GM18909 (cell line): ENCODE data around the gene SNX24.

Experiments used
- ATAC-seq: cut with Tn5 transposase; IDR thresholded peaks from one replicate; pipeline ENCODE4 v1.9.1; 2021; ENCODE audit warnings: mild to moderate bottlenecking; ENCODE audit not compliant: unreplicated experiment, poor library complexity

Gene SNX24

GRCh38 chr5:122999947-123000563, 154.6 kb downstream of the SNX24 start:
- ATAC-seq: peak; percentile 95

GRCh38 chr5:123000731-123001130, 155.3 kb downstream of the SNX24 start:
- no peak for ATAC-seq

- ATAC-seq: no peak
Measured at GRCh38 chr5:123001808-123002207, 156.4 kb downstream of the SNX24 start.

- no peak for ATAC-seq
Measured at GRCh38 chr5:123007182-123007581, 161.8 kb downstream of the SNX24 start.

- ATAC-seq: no peak
Measured at GRCh38 chr5:123007754-123008153, 162.3 kb downstream of the SNX24 start.

GRCh38 chr5:123012321-123012720, 166.9 kb downstream of the SNX24 start:
- no peak for ATAC-seq

GRCh38 chr5:123014689-123015088, 169.3 kb downstream of the SNX24 start:
- no peak for ATAC-seq

GRCh38 chr5:123028222-123028621, 182.8 kb downstream of the SNX24 start:
- ATAC-seq: no peak

- no peak for ATAC-seq
Measured at GRCh38 chr5:123033157-123033671, 187.8 kb downstream of the SNX24 start.

- peak; percentile 49 for ATAC-seq
Measured at GRCh38 chr5:123035360-123035917, 190.0 kb downstream of the SNX24 start.

- peak; percentile 24 for ATAC-seq
Measured at GRCh38 chr5:123035918-123036390, 190.5 kb downstream of the SNX24 start.

- ATAC-seq: peak; percentile 63
Measured at GRCh38 chr5:123036391-123037103, 191.1 kb downstream of the SNX24 start, which contains the start of gene PPIC. PPIC (minus strand) TSS chr5:123036725; CDS start chr5:123036625, 100 bp downstream.

- no peak for ATAC-seq
Measured at GRCh38 chr5:123037104-123037418, 191.6 kb downstream of the SNX24 start.

GRCh38 chr5:123039673-123040072, 194.3 kb downstream of the SNX24 start:
- ATAC-seq: no peak

- no peak for ATAC-seq
Measured at GRCh38 chr5:123044926-123045617, 199.7 kb downstream of the SNX24 start.

- no peak for ATAC-seq
Measured at GRCh38 chr5:123046222-123046621, 200.8 kb downstream of the SNX24 start.

GRCh38 chr5:123047706-123048105, 202.3 kb downstream of the SNX24 start:
- ATAC-seq: no peak

- ATAC-seq: no peak
Measured at GRCh38 chr5:123051206-123051605, 205.8 kb downstream of the SNX24 start.
